Adrenal gland (tissue), 5 donors: ENCODE results near the gene ZNF302.

Experiments
- CTCF ChIP-seq, 6 experiments: fragments of 450-650 bp in 4 of 6; fragments of 200-600 bp in 2 of 6; sonication (generic) in 1 of 6; IDR thresholded peaks; 1 replicate in 5 of 6; 2 replicates in 1 of 6; pipeline versions ENCODE4 v1.5.1 to v1.8.0; 2016 to 2021; ENCODE audit warnings: antibody characterized with exemption in 6 of 6, mild to moderate bottlenecking in 2 of 6, moderate library complexity in 1 of 6
- POLR2A ChIP-seq, 2 donors: fragments of 450-650 bp; IDR thresholded peaks; one replicate each; pipeline ENCODE4 v1.6.1; 2017; ENCODE audit warnings: antibody characterized with exemption in 2 of 2, mild to moderate bottlenecking in 2 of 2, moderate library complexity in 1 of 2
- donor health status: DM: no; HTN: no; CAD: no.

GRCh38 chr19:34715357-34715756, 37.9 kb downstream of the ZNF302 start:
- TF ChIP-seq CTCF (IDR thresholded peaks at IDR 0.05) (no peak), POLR2A (IDR thresholded peaks at IDR 0.05) (no peak)
